ENCODE measurements around the gene OTUB2.

- TF ChIP-seq HDAC2 (IDR thresholded peaks at IDR 0.05; ENCODE audit: borderline replicate concordance in 1 of 2, low read depth in 2 of 2, low read length in 2 of 2) (no peak), POLR2A (IDR thresholded peaks at IDR 0.05; ENCODE audit: control extremely low read depth in 1 of 2, low read depth in 2 of 2, low read length in 2 of 2) (no peak), POLR2AphosphoS5 (IDR thresholded peaks at IDR 0.05; ENCODE audit: low read depth, low read length) (no peak), PHF8 (conservative IDR thresholded peaks at IDR 0.05; ENCODE audit: low read depth, low read length) (no peak), KDM1A (IDR thresholded peaks at IDR 0.05; ENCODE audit: borderline replicate concordance, low read length) (no peak), MAX (IDR thresholded peaks at IDR 0.05) (no peak), CREB1 (IDR thresholded peaks at IDR 0.05) (no peak), EP300 (IDR thresholded peaks at IDR 0.05; ENCODE audit: borderline replicate concordance in 1 of 2, low read depth in 2 of 2, low read length in 2 of 2) (no peak), GABPA (IDR thresholded peaks at IDR 0.05; ENCODE audit: borderline replicate concordance, insufficient read depth, low read length) (no peak)
- TF ChIP-seq, protein P1, sequence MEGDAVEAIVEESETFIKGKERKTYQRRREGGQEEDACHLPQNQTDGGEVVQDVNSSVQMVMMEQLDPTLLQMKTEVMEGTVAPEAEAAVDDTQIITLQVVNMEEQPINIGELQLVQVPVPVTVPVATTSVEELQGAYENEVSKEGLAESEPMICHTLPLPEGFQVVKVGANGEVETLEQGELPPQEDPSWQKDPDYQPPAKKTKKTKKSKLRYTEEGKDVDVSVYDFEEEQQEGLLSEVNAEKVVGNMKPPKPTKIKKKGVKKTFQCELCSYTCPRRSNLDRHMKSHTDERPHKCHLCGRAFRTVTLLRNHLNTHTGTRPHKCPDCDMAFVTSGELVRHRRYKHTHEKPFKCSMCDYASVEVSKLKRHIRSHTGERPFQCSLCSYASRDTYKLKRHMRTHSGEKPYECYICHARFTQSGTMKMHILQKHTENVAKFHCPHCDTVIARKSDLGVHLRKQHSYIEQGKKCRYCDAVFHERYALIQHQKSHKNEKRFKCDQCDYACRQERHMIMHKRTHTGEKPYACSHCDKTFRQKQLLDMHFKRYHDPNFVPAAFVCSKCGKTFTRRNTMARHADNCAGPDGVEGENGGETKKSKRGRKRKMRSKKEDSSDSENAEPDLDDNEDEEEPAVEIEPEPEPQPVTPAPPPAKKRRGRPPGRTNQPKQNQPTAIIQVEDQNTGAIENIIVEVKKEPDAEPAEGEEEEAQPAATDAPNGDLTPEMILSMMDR (IDR thresholded peaks at IDR 0.05; ENCODE audit: control extremely low read depth in 1 of 3, insufficient read depth in 1 of 3, low read depth in 1 of 3, low read length in 3 of 3), result no peak
These were observed 19.0 kb downstream of the OTUB2 start for GRCh38 chr14:94045101-94045500.

Data from H1 (cell line).